AG04449 (cell line): ENCODE results near the gene FERMT3.
A peak's percentile ranks its signal among the peaks of the same experiment; 100 is the strongest.

Experiments
- CTCF ChIA-PET: fragments of 350-600 bp; formaldehyde crosslinking; extraction: SDS; loops from one replicate; lab custom pipeline; 2021; ENCODE audit warnings: antibody characterized with exemption; lab: Yijun Ruan, JAX
- POLR2A ChIA-PET: fragments of 400-600, 350-600 bp; formaldehyde crosslinking; extraction: SDS; loops from one replicate; lab custom pipeline; 2020; ENCODE audit warnings: antibody characterized with exemption, inconsistent platforms; lab: Yijun Ruan, JAX
- DNase-seq: peaks from one replicate; pipeline ENCODE4 v3.0.0-alpha.2; 2010; ENCODE audit warnings: low read depth, low spot score
- H3K4me3 ChIP-seq: 2 replicates; pipeline ENCODE4 v1.5.1; 2011; ENCODE audit warnings: low read depth, mild to moderate bottlenecking, control low read depth, low read length
- TF ChIP-seq, protein P1 (sequence below): IDR thresholded peaks from one replicate; pipeline ENCODE4 v1.5.1; 2011; ENCODE audit warnings: mild to moderate bottlenecking, moderate library complexity, low read length, control low read depth, inconsistent platforms; ENCODE audit not compliant: insufficient read depth; ENCODE audit errors: missing control alignments

The FERMT3 gene

DNA sequence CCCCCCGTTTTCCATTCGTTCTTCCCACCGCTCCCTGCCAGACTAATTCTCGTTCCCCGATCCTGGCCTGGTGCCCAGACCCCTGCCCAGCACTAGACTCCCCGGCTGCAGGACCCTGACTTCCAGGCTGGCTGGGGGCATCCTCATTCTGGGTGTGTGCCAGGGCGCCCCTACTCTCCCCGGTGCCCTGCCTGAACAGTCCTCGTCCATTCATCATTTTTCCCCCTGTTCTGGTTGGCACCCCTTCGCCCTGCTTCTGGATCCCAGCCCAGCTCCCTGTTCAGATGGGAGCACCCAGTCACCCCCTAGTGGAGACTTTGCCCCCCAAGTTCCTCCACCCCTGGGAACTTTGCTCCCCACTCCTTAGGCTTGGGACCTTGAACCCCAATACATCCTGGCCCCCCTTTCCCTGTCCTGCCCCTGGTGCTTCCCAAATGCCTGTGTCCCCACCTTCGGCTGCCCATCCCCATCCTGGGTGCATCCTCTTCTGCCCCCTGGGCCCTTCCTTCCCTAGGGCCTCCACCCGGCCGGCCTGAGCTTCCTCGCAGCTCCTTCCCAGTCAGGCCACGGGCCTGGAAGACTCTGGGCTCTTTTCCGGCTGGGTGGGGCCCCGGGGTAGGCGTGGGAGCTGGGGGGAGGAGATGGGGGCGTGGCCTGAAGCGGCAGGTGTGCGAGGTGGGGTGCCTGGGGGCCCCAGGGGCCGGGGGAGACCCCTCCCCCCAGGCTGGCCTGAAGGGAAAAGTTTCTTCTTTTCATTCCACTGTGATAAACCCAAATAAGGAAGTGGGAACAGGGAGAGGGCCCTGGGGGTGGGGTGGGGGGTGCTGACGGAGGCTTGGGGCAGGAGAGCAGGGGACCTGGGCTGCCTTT, 45.7 kb downstream of the FERMT3 start:
- TF ChIP-seq, protein P1, sequence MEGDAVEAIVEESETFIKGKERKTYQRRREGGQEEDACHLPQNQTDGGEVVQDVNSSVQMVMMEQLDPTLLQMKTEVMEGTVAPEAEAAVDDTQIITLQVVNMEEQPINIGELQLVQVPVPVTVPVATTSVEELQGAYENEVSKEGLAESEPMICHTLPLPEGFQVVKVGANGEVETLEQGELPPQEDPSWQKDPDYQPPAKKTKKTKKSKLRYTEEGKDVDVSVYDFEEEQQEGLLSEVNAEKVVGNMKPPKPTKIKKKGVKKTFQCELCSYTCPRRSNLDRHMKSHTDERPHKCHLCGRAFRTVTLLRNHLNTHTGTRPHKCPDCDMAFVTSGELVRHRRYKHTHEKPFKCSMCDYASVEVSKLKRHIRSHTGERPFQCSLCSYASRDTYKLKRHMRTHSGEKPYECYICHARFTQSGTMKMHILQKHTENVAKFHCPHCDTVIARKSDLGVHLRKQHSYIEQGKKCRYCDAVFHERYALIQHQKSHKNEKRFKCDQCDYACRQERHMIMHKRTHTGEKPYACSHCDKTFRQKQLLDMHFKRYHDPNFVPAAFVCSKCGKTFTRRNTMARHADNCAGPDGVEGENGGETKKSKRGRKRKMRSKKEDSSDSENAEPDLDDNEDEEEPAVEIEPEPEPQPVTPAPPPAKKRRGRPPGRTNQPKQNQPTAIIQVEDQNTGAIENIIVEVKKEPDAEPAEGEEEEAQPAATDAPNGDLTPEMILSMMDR = peak; percentile 44
- peak overlapping the region; percentile 82 for H3K4me3 ChIP-seq
- DNase-seq = no peak
- ChIA-PET POLR2A (interaction anchor here (0.7 to 1.9 kb wide), 10 partner anchors 9 to 66 kb away, joined by 3 to 18 read pairs (median 5); partner anchors contain the start of genes FKBP2 and STIP1), CTCF (interaction anchor here (0.7 to 10.8 kb wide), 20 partner anchors 9 to 468 kb away, joined by 3 to 224 read pairs (median 8); partner anchors contain the start of genes CATSPERZ, ESRRA, FERMT3 and FKBP2)

DNA sequence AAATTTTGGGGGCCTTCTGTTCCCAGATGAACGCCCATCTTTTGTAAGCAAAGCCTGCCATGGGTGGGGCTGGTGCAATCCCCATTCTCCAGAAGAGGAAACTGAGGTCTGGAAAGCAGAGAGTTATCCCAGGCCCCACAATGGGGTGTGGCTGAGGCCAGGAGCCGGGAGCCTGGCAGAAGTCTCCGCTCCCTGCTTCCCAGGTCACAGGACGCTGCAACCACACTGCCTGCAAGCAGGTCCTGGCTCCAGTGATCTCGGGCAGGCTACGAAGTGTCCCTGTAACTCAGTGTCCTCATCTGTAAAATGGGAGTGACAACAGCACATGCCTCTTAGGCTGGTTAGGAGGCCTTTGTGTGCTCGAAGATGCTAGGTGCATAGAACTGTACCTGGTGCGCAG, 46.5 kb downstream of the FERMT3 start:
- CTCF ChIA-PET = interaction anchor here (1.2 to 10.8 kb wide), 8 partner anchors 8 to 65 kb away, joined by 3 to 224 read pairs (median 12); partner anchors contain the start of genes FERMT3 and PRDX5
- H3K4me3 ChIP-seq = peak overlapping the region; percentile 82
- TF ChIP-seq, protein P1 = no peak
- DNase-seq = no peak
- POLR2A ChIA-PET = interaction anchor here (1.1 to 1.9 kb wide), 5 partner anchors 9 to 49 kb away, joined by 3 to 18 read pairs (median 13); partner anchors contain the start of gene FKBP2

GRCh38 chr11:64253481-64253880, 47.0 kb downstream of the FERMT3 start:
- no peak for DNase-seq
- CTCF ChIA-PET = interaction anchor here (0.6 to 1.7 kb wide), 4 partner anchors 8 to 69 kb away, joined by 3 to 8 read pairs (median 3); no protein-coding TSS in a partner anchor
- TF ChIP-seq, protein P1 = no peak
- POLR2A ChIA-PET = no interaction called here
- peak overlapping the region; percentile 82; the same call in 1 of the 2 replicates for H3K4me3 ChIP-seq

DNA sequence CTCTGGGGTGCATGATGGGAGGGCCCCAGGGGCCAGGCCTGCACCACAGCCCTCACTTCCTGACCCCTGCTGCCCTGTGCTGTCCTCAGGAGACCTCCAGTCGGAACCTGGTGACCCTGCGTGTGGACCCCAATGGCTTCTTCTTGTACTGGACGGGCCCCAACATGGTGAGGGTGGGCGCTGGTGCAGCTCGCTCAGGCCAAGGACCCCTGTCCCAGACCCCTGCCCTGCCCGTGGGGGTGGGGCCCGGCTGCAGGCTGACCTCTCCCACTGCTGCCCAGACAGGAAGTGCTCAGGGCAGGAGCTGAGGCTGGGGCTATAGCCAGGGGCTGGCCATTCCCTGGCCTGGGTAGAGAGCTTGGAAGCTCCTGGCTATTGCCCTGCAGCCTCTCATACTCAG, 47.8 kb downstream of the FERMT3 start:
- TF ChIP-seq, protein P1 = no peak
- no peak overlapping the region for H3K4me3 ChIP-seq
- ChIA-PET POLR2A (no interaction called here), CTCF (interaction anchor here (0.6 to 2.2 kb wide), 5 partner anchors 9 to 70 kb away, joined by 3 to 8 read pairs (median 3); no protein-coding TSS in a partner anchor)
- no peak for DNase-seq

DNA sequence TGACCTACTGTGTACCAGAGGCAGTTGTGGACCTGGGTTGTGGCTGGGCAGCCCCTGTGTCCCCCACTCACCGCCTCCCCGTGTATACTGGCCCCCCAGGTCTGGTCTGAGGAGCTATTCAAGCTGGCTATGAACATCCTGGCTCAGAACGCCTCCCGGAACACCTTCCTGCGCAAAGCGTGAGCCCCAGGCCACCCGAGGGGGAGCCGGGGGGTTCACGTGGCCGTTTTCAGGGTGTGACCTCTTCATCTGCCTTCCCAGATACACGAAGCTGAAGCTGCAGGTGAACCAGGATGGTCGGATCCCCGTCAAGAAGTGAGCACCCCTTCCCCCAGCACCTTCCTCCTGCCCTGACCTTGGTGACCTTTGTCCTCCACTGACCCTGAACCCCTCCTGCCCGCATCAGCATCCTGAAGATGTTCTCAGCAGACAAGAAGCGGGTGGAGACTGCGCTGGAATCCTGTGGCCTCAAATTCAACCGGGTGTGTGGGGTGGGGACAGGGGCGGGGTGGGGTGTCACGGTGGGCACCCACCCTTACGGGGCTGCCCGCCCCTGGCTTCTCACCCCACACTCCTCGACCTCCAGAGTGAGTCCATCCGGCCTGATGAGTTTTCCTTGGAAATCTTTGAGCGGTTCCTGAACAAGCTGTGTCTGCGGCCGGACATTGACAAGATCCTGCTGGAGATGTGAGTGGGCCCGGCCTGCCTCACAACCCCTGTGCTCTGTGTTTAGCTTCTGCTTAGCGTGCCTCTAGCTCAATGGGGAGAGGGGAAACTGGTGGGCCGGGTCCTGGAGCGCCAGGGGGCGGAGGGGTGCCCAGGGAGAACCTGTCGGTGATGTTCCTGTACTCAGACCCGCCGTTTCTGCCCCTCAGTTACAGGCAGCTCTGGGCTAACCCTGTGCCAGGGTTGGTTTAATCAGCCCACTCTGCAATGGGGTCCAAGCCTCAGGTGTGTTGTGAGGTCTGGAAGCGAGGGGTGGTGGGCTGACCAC, 48.9 kb downstream of the FERMT3 start:
- H3K4me3 ChIP-seq = no peak overlapping the region
- TF ChIP-seq, protein P1 = no peak
- DNase-seq = no peak
- ChIA-PET CTCF (interaction anchor here (1.3 to 2.2 kb wide), 3 partner anchors 8 to 49 kb away, joined by 3 to 8 read pairs (median 7); partner anchors contain the start of gene PPP1R14B), POLR2A (no interaction called here)
